Lower leg skin (tissue), 4 donors: Measurements from ENCODE around the gene LRP4. TPM values are rescaled to one million over a fixed set of nuclear protein-coding genes. Genes with fewer than 3 reads are reported as not detected.
"Not testable (repeated sequence)": the region's sequence is repeated elsewhere in the genome, so short reads cannot be mapped to it uniquely, and the experiment has no call there.

Source experiments
- DNase-seq, 2 donors: peaks; one replicate each; pipeline ENCODE4 v3.0.0-alpha.2; 2019; ENCODE audit warnings: low spot score in 2 of 2
- H3K4me3 ChIP-seq: fragments of 200-600 bp; sonication (generic); 2 replicates; pipeline ENCODE4 v1.5.1; 2017; ENCODE audit warnings: mild to moderate bottlenecking, low read depth; ENCODE audit not compliant: poor library complexity, severe bottlenecking
- POLR2A ChIP-seq, 2 donors: fragments of 450-650 bp; IDR thresholded peaks; one replicate each; pipeline ENCODE4 v1.6.1; 2016 to 2017; ENCODE audit warnings: antibody characterized with exemption in 2 of 2, mild to moderate bottlenecking in 1 of 2, moderate library complexity in 1 of 2
- WGBS, 2 donors: methylation state at CpG; one replicate each; pipeline ENCODE4 v1.1.5; 2018; 5-methylcytosine and 5-hydroxymethylcytosine counted together
- intact Hi-C: fragments of 100-400 bp; cut with DNase I; formaldehyde crosslinking; loops from one replicate; pipeline ENCODE4 v1.15.0; 2023; ENCODE audit warnings: low total_unique reads
- total RNA-seq, 4 donors: library from RNA; depleted of rRNA; stranded (reverse); fragments of >200 nt; gene quantifications; one replicate each; pipeline ENCODE4 v1.1.0, GENCODE V29; 2016
- TF ChIP-seq, protein P1 (sequence below), 3 donors: fragments of 450-650 bp; IDR thresholded peaks; one replicate each; pipeline ENCODE4 v1.5.1; 2016; ENCODE audit warnings: antibody characterized with exemption in 3 of 3, mild to moderate bottlenecking in 3 of 3, moderate library complexity in 2 of 3

Gene LRP4
- total RNA-seq, 4 donors from 2014 or later = 65.5 to 164 (median 111) TPM

DNA sequence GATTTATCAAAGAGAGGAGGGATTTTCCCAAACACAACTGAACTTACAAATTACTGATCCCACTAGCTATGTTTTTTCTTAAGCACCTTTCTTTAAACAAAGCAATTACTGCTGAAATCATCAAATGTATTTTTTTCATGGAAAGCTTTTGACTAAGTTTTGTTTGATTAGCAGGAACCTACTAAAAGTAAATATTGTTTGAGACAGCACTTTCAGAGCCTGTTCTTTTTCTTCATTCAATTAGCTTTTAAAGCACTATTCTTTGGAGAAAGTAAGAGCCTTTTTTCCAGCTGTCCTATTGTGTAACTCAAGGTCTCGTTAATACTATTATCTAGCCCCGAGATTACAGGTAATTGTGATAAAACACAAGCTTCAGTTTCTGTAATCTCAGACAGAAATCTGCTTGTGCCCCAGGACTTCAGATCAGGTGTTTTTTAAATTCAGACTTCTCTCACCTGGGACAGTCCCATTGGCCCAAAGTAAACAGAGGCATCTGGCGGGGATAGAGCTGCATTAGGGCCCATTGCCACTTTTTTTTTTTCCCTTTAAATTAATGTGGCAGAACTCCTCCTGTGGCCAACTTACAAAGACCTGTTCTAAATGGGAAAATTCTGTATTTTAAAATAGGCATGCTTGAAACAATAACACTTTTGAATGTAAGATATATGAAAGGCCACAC, 29.2 kb upstream of the LRP4 start:
- WGBS, 2 donors = 49 to 66% methylated on average over 3 of the region's 3 CpGs
- intact Hi-C loops = no loop called here
- no peak for TF ChIP-seq POLR2A (IDR thresholded peaks at IDR 0.05)
- TF ChIP-seq, protein P1, sequence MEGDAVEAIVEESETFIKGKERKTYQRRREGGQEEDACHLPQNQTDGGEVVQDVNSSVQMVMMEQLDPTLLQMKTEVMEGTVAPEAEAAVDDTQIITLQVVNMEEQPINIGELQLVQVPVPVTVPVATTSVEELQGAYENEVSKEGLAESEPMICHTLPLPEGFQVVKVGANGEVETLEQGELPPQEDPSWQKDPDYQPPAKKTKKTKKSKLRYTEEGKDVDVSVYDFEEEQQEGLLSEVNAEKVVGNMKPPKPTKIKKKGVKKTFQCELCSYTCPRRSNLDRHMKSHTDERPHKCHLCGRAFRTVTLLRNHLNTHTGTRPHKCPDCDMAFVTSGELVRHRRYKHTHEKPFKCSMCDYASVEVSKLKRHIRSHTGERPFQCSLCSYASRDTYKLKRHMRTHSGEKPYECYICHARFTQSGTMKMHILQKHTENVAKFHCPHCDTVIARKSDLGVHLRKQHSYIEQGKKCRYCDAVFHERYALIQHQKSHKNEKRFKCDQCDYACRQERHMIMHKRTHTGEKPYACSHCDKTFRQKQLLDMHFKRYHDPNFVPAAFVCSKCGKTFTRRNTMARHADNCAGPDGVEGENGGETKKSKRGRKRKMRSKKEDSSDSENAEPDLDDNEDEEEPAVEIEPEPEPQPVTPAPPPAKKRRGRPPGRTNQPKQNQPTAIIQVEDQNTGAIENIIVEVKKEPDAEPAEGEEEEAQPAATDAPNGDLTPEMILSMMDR (IDR thresholded peaks at IDR 0.05) = no peak
- DNase-seq = no peak
- H3K4me3 ChIP-seq = no peak overlapping the region

DNA sequence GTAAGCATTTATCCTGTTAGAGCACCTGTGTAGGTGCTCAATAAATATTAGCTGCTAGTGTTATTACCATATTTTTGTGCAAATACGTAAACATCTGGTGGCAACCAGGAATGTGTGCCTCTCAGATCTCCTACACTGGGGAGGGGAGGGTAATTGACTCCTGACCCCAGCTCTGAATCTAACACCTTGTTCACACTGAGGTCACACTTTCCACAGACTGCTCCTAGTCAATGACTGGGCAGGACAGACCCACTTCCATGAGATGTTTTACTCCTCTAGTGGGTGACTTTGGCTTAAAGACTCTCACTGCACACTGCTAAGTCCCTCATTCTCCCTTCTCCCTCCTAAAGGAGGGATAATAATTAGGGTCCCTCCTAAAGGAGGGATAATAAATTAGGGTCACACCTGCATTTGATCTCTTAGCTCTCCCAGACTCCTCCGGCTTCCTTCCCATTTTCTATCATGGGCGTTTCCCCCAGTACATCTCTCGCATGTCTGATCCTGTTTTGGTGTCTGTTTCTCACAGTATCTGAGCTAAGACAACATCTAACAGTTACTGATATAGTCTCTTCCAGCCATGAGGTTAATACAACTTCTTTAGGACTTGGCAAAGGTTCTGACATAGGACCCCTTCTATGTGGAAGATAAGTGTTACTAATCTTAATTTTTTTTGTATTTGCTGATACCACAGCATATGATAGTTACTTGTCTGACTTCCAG, 26.2 kb upstream of the LRP4 start:
- H3K4me3 ChIP-seq = no peak overlapping the region
- 59 to 63% methylated on average over 4 of the region's 4 CpGs for WGBS, 2 donors
- intact Hi-C loops = no loop called here
- TF ChIP-seq, protein P1 (IDR thresholded peaks at IDR 0.05) = no peak
- TF ChIP-seq POLR2A (IDR thresholded peaks at IDR 0.05) = no peak
- DNase-seq = no peak

DNA sequence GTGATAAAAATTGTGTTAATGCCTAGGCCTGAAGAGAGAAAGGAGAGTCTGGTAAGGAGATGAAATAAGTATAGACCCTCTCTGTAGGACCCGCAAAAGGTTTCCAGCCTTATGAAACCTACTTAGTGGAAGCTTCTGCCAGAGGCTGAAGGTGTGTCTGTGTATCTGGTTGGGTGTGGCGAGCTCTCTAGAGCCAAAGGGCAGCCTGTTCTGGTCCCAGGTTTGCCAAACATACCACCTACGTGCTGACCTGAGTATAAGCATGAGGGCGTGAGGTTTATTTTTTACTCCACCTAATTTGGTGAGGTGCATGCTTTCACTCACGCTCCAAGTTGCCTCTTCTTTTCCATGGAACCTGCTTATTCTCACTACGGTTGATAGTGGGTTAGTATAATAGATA, 23.8 kb upstream of the LRP4 start:
- WGBS, 2 donors = 58 to 68% methylated on average over 6 of the region's 6 CpGs
- H3K4me3 ChIP-seq = no peak overlapping the region
- intact Hi-C loops = no loop called here
- DNase-seq = no peak
- TF ChIP-seq POLR2A (IDR thresholded peaks at IDR 0.05) = no peak
- TF ChIP-seq, protein P1 (IDR thresholded peaks at IDR 0.05) = no peak

DNA sequence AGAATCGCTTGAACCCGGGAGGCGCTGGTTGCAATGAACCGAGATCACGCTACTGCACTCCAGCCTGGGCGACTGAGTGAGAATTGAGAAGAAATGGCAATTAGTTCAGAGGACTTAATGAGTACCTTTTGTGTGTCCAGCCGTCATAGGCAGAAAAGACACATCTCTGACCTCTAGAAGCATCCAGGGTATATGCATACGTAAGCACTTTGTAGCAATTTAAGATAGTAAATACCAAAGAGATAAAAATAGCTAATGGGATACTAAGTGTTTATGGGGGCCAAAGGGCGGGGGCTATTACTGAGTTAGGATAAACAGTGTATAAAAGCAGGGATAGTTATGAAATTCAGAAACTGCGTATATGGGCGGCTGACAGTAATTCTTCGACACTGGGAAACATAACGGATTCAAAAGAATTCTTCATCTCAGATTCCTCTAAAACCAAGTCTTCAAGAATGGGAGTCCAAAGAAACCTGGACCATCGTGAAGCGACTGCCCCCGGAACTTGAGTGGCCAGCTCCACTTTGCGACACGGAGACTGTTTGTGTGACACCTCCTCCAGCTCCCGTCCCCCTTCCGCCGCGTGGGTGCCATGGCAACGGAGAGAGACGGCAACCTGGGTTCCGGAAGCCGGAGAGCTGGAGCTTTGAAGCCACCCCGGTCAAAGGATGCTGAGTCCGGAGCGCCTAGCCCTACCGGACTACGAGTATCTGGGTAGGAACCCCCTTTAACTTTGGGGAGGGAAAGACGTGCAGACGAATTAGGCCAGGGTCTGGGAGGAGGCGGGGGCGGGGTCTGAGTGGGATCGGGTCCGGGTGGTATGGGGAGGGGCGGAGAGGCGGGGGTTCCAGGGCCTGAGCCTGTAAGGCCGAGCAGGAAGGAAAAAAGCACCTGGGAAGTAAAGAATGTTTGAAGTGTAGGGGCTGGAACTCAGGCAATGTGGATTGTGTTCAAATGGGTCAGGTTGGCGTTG, 18.1 kb upstream of the LRP4 start, which contains the start of gene CSTPP1:
Gene CSTPP1 (plus strand): TSS at position 624 of the 973 bp plus-strand sequence. CDS start 45 bp downstream, at position 669.
- peak; percentile 89 to 98 for DNase-seq
- TF ChIP-seq, protein P1 (IDR thresholded peaks at IDR 0.05) = no peak
- no peak for TF ChIP-seq POLR2A (IDR thresholded peaks at IDR 0.05)
- intact Hi-C loops = no loop called here
- H3K4me3 ChIP-seq = peak within 1 kb of the TSS; percentile 53
- WGBS, 2 donors = 20% methylated on average over 41 of the region's 41 CpGs

DNA sequence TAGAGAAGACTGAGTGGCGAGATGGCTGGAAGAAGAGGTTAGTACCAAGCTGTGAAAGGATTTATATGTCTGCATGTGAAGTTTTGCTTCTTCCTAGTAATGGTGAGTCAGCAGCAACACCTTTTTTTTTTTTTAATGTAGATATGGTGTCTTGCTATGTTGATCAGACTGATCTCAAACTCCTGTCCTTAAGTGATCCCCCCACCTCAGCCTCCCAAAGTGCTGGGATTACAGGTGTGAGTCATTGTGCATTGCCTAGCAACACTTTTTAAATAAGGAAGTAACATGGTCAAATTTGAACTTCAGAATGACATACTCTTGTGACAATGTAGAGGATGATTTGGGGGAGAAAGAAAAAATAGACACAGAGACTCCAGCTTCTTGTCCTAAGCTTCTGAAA, 11.7 kb upstream of the LRP4 start:
- no peak overlapping the region for H3K4me3 ChIP-seq
- no peak for TF ChIP-seq POLR2A (IDR thresholded peaks at IDR 0.05)
- TF ChIP-seq, protein P1 (IDR thresholded peaks at IDR 0.05) = no peak
- DNase-seq = no peak
- intact Hi-C loops = no loop called here
- 59 to 71% methylated on average over 1 of the region's 1 CpG for WGBS, 2 donors

DNA sequence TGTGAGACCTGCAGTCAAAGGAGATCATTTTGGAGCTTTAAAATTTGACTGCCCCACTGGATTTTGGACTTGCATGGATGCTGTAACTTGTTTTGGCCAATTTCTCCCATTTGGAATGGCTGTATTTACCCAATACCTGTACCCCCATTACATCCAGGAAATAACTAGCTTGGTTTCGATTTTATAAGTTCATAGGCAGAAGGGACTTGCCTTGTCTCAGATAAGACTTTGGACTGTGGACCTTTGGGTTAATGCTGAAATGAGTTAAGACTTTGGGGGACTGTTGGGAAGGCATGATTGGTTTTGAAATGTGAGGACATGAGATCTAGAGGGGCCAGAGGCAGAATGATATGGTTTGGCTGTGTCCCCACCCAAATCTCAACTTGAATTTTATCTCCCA, 10.4 kb upstream of the LRP4 start:
- DNase-seq, intact Hi-C loops: not testable (repeated sequence)
- 80 to 93% methylated on average over 1 of the region's 1 CpG for WGBS, 2 donors

DNA sequence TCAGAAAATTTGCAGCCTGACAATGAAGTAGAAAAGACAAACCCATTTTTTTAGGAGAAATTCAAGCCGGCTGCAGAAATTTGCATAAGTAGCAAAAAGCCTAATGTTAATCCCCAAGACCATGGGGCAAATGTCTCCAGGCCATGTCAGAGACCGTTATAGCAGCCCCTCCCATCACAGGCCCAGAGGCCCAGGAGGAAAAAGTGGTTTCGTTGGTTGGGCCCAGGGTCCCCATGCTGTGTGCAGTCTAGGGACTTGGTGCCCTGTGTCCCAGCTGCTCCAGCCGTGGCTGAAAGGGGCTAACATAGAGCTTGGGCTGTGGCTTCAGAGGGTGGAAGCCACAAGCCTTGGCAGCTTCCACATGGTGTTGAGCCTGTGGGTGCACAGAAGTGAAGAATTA, 9.6 kb upstream of the LRP4 start:
- DNase-seq, intact Hi-C loops, H3K4me3 ChIP-seq: not testable (repeated sequence)
- 68 to 78% methylated on average over 4 of the region's 4 CpGs for WGBS, 2 donors

More for the DNA sequence above, 10.4 kb upstream of the LRP4 start:
- not testable (repeated sequence) for H3K4me3 ChIP-seq
